Measurements from ENCODE around the gene MALRD1. TPM values are rescaled to one million over a fixed set of nuclear protein-coding genes. Genes with fewer than 3 reads are reported as not detected.

Gene MALRD1
- polyA plus RNA-seq, 1 donor: 1.4 TPM

DNA sequence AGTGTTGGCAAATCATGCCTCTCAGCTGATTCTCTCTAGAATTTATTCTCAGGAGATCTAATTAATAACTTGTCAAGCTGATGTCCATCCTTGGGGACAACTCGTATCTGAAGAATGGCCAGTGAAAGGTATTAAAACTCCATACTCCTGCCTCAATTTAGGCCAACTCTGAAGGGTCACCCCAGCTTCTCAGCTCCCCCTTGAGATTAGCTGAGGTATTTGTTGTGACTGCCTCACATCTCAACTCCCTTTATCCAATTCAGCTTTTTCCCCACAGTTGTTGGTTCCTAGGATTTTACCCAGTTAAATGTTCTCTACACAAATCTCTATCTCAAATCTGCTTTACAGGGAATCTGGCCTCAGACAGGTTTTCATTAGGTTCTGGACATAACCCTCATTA, 182.4 kb downstream of the MALRD1 start:
- DNase-seq: no peak

DNA sequence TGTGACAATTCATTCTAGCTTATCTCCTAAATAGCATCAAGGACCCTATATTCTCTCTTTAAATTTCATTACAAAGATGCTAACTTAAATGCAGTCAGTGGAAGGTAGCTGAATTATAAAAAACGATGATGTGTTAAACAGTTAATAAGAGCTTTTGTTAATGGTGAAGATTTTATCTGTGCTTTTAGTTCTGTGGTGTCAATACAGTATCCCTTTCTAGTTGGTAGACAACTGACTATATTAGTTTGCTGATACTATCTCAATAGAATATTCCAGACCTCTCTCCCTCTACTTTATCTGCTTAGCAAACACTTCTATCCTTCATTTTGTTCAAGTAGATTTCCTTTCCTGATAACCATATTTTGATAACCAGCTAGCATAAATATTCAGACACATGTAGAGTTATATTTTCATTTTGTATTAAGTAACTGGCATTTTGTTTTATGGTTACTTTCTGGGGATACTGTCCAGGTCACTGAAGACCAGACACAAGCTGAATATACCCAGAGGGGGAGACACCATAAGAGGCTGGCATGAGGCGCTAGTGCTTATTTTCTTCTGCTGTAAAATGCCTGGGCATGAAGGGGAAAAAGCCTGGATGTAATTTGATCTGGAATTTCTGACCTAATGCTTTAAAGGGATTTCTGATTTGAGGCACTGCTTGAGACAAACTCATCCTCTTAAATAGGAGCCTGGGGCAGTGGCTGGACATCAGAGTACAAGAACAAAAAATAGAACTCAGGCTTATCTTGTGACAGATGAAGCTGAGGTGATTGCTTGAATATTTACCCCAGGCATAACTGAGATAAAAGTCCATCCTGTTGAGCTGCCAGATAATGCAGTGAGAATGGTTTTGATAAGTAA, 197.5 kb downstream of the MALRD1 start:
- DNase-seq: no peak

DNA sequence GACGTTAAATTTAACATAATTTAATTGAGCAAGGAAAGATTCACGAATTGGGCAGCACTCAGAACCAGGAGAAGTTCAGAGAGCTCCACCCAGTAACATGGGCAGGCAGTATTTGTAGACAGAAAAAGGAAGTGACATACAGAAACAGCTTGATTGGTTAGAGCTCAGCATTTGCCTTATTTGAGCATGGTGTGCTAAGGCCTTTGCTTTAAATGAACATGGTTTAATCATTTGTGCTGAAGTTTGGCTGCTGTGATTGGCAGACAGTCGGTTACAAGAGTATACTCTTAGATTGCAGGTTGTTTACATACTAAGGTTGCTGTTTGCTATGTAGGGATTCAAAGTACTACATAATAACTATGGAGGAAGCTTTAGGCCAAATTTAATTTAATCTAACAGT, 199.2 kb downstream of the MALRD1 start:
- no peak for DNase-seq

DNA sequence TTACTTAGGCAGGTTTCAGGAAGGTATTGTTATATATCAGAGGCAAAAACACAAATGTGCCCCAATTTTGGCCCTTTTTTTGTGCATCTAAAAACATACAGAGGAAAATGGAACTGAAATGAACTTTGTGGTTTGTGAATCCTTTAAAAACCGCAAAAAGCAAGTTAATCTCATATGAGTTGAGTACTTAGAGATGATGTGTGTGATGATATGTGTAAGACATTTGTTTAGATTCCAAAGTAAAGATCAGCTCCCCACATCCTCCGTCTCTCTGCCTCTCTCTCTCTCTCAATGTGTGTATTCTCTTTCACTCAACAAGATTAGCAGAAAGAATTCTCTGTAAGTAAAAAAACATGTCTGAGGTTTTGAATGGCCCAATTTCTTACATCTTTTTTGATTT, 201.9 kb downstream of the MALRD1 start:
- no peak for DNase-seq

DNA sequence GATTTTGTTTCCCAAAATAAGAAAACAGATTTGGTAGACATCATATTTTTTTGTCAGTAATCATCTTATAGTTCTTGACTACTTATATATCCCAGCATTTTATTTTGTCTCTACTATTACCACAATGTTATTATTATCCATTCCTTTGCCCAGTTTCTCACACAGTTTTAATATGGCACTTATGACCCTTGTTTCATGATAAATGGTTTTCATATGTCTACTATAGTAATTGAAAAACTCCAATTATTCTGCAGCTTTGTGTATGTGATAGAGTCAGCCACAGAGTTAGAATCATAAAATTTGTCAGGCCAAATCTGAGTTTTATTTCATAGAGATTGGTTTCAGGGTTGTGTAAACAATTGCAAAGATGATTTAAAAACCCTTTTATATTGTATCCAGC, 203.9 kb downstream of the MALRD1 start:
- no peak for DNase-seq

DNA sequence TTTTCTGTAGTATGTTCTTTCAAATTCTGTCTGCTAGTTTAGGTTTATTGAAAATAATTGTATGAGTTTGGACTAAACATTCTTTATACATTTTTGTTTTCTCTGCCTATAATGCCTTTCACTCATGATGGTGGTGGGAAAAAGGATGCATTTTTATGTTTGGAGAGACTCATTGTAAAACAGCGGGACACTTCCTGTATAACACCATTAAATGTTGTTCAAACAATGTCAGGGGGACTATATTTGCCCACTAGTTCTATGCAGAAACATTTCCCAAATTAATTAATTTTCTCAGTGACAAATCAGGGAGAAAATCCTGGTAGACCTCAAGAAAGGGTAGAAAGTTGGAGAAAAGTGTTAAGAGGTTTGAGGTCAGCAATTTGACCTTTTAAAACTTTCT, 207.7 kb downstream of the MALRD1 start:
- no peak for DNase-seq

DNA sequence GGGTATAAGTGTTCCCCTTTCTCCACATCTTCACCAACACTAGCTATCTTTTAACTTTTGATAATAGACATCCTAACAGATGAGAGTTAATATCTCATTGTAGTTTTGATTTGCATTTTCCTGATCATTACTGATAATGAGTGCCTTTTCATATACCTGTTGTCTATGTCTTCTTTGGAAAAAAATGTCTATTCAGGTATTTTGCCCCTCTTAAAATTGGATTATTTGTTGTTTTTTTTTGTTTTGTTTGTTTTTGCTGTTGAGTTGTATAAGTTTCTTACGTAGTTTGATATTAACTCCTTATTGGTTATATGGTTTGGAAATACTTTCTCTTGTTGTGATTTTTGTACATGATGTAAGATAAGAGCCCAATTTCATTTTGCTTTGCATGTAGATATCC, 214.7 kb downstream of the MALRD1 start:
- DNase-seq: no peak

DNA sequence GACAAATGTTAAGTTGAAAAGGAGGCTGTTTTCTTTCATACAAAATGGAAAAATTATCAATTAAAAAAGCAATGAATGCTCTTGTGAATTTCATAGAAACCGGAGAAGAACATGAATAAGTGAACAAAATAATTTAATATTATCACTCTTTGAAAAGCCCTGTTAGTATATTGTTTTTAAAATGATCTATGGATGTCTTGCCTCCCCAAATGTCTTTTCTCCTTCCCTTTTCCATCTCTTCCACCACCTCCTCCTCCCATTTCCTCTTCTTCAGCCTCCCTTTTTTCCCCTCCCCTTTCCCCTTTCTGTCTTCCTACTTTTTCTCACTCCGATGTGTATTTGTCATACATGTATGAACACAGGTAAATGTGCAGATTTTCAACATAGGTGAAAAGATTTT, 234.7 kb downstream of the MALRD1 start:
- DNase-seq: no peak

DNA sequence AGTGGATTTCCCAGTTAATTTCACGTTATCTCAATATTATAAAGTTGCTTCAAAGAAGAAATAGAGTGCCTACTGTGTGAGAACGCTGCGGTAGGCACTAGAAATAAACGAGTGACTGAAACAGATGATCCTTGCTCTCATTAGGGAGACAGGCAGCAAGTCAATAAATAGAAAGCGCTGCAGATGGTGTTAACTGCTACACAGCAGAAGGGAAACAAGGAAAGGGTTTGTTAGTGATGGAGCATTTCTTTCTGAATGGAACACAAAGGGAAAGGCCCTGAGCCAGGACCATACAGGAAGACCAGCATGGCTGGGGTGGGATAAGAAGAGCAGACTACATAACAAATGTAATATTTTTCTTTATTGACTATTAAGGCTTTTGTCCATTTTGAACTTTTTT, 235.2 kb downstream of the MALRD1 start:
- no peak for DNase-seq

DNA sequence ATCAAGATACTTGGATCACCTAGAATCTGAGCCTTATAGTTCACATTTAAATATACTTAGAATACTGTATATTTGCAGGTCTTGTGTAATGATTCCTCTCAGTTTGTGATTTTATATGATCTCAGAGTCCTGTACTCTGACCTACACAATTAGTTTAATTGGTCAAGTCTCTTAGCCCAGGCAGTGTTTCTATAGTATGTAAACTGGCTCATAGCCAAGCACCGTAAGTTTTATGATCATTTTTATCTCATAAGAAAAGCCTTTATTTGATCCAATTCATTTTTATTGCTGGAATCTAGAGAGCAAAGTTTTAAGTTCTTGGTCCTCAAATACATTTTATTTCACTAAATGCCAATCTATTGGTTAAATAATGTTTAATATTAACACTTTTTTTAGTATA, 242.2 kb downstream of the MALRD1 start:
- DNase-seq: no peak

DNA sequence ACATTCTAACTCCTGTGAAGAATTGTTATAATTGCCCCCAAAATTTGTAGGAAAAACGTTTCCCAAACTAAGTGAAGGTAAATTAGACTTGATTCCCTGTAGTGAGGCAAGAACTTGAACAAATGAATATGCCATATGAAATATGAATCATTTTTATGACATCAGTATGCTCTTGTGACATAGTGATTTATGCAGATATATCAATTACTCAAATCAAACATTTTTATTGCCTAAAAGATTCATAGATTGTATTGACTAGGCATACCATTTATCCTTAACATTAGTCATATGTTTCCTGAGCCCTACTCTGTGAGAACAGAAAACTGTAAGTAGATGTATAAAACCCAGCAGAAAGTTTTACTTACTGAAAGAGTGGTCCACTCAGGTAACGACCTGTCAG, 245.6 kb downstream of the MALRD1 start:
- DNase-seq: no peak

DNA sequence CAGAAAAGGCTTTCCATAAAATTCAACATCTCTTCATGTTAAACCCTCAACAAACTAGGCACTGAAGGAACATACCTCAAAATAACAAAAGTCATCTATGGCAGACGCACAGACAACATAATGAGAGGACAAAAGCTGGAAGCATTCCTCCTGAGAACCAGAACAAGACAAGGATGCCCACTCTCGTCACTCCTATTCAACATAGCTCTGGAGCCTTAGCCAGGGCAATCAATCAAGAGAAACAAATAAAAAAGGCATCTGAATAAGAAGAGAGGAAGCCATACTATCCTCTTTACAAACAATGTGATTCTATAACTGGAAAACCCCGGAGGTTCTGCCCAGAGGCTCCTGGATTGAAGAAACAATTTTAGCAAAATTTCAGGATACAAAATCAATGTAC, 251.0 kb downstream of the MALRD1 start:
- DNase-seq: no peak

DNA sequence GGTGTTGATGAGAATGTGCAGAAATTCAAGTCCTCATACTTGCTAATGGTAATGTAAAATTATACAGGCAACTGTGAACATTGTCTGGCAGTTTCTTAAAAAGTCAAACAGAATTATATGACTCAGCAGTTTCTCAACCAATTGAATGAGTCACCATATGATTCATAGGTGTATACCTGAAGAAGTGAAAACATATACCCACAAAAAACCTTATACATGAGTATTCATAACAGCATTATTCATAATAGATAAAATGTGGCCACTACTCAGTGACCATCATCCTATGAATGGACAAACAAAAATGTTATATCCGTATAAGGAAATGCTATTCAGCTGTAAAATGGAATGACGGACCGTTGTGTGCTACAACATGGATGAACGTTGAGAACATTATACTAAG, 253.5 kb downstream of the MALRD1 start:
- DNase-seq: no peak

DNA sequence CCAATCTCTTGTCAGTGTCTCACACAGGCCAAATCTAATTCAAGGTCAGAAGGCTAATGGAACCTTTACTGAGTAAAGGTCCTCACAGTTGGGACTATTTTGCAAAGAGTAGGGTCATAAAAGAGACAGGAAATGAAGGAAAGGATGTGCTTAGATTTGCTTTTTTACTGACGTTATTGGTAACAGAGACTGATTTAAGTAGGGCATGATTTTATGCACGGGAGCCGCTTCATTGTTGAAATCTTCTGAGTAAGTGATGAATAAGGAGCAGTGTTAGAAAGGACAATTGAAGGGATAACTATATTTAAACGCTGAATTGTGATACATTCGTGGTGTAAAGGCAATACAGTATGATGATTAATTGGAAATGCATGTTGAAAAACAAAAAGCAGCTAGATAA, 261.5 kb downstream of the MALRD1 start:
- DNase-seq: no peak

DNA sequence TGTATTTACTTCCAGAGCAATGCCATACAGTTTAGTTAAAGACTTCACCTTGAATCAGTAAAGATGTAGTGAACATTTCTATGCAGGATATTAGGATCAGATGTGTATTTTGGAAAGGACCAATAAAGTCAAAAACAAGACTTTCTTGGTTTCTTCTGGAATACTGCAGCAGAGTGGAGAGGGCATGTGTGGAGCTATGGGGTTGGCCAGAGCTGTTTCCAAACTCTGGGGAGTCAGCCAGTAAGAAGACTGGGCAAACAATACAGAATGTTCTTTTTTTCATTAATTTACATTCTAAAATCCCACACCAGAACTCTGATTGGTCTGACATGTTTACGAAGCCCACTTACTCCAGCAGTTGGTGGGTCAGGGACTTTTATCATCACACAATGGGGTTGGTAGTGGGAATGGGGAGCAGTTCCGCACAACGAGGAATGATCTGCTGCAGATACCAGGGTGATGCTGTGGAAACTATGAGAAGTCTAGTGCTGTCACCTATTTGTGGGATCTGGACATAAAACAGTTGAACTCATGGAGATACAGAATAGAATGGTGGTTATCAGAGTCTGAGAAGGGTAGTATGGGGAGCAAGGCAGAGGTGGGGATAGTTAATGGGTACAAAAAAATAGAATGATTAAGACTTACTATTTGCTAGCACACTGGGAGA, 267.7 kb downstream of the MALRD1 start:
- DNase-seq: no peak

DNA sequence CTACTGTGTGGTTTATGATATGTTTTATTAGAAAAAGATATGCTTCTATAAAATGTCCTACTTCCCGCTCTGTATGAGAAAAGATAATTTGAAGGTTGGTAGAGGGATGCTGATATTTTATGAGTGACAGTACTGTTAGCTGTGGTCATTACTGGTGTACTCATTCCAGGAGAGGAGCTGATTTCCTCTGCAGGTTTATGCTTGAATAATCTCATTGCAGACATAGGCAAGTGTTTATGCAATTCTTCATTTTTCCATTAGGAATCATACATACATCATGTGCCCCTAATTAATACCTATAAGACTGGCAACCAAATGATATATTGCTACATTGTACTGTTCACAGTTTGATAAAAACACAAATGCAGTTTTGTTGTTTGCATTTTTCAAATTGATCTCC, 269.4 kb downstream of the MALRD1 start:
- DNase-seq: no peak

DNA sequence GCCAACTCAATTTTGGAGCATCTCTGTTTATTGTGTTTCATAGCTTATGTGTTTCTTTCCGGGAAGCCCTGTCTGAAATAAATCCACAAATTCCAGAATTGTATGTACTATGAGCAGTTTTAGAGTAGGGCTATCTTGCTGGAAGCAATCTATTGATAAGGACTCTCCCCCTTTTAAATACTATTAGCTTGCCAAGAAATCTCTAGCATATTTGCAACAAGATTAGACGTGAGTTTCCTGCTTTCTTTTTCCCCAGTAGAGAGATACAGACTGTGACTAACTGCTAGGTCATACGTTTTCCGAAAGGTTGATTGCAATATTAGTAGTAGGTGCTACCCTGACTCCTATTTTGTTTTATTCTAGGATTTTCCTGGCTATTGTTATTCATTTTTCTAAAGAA, 277.0 kb downstream of the MALRD1 start:
- DNase-seq: no peak

DNA sequence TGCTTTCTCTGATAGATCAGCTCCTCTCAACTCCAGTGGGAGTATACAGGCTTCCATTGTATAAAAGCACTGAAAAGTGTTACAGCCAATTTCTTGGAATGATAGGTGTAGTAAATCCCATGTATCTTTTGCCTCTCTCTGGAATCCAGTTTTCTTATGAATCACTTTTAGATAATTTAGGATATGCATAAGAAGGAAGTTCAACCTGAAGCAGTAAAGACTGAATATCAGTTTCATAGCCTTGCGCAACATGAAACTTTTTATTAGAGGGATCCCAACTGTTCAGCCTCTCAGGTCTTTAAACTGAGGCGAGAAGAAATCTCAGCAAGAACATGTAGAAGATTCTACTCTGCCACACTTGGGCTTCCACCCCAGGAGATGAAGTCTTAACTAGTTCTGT, 280.0 kb downstream of the MALRD1 start:
- DNase-seq: no peak

DNA sequence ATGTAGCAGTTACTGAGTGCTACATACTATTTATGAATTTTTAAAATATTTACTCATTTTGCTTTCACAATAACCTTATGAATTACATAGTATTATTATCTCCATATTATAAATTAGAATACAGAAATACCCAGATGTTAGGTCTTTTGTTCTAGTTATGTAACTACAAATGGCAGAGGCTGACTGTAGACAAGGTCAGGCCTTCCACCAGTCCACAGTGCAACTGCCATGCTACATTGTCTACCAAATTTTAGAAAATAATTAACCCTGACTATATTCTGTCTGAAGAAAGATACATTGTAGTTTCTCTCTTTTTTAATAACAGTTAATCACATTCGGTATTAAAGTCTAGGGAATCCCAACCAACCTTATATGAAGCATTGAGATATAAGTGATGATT, 280.9 kb downstream of the MALRD1 start:
- DNase-seq: no peak

DNA sequence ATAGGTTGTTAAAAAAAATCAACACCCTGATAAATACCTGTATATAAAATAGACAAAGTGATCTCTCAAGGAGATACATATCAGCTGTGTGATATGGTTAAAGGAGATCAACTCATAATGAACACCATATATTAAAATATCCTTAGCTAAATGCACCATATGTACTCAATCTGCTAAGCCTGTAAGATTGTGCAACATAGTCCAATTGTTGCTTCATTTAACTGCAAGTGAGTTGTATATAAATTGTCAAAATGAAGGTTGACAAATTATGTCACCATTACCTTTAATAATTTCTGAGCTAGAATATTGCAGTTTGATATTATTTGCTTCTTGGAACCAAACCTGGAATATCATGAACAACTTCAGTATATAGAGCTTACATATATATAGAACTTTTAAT, 283.7 kb downstream of the MALRD1 start:
- no peak for DNase-seq

DNA sequence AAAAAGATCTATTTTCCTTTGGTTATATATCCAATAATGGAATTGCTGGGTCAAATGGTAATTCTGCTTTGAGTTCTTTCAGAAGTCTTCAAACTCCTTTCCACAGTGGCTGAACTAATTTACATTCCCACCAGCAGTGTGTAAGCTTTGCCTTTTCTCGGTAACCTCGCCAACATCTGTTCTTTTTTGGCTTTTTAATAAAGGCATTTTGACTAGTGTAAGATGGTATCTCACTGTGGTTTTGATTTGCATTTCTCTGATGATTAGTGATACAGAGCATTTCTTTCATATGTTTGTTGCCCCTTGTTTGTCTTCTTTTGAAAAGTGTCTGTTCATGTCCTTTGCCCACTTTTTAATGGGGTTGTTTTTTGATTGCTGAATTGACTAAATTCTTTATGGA, 285.0 kb downstream of the MALRD1 start:
- DNase-seq: no peak

DNA sequence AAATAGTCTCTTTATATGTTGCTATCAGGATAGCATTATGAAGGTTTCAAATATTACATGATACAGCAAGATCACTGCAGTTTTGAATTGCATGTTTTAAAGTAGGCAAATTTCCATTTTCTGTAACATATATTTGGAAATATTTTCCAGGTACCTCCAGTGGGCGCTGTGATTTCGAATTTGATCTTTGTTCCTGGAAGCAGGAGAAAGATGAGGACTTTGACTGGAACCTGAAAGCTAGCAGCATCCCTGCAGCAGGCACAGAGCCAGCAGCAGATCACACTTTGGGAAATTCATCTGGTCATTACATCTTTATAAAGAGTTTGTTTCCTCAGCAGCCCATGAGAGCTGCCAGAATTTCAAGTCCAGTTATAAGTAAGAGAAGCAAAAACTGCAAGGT, 299.0 kb downstream of the MALRD1 start:
- DNase-seq: peak; percentile 39

DNA sequence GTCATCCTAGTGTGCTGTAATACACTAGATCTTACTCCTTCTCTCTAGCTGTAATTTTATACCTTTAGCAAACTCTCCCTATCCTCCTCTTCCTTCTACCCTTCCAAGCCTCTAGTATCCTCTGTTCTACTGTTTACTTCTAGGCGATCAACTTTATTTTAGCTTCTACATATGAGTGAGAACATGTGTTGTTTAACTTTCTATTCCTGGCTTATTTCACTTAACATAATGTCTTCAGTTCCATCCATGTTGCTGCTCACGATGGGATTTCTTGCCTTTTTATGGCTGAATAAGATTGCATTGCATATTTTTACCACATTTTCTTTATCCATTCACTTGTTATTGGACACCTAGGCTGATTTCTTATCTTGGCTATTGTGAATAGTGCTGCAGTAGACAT, 318.6 kb downstream of the MALRD1 start:
- DNase-seq: no peak

DNA sequence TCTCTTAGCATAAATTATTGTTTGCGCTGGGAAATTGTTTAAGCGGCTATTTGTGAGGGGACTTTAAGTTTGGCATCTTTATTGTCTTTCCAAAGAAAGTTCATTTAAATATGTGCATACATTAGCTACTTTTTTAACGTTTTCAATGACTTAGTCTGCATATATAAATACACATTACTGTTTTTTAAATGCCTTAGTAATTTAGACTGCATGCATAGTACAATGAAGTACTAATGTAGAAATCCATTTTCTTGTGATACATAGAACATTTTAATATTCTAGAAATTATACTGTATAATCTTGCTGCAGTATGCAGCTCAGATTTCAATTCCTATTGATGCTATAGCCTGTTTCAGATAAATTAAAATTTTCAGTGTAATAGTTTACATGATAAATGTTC, 325.4 kb downstream of the MALRD1 start:
- no peak for DNase-seq
